Epithelial cell of prostate (primary cell): ENCODE results near the gene PGM5.

Source experiments
- DNase-seq: peaks from one replicate; pipeline ENCODE4 v3.0.0-alpha.2; 2011; ENCODE audit warnings: low read depth, low spot score
- H3K27ac ChIP-seq: fragments of 450-650 bp; 2 replicates; pipeline ENCODE4 v1.5.1; 2017; ENCODE audit warnings: mild to moderate bottlenecking

PGM5 gene

DNA sequence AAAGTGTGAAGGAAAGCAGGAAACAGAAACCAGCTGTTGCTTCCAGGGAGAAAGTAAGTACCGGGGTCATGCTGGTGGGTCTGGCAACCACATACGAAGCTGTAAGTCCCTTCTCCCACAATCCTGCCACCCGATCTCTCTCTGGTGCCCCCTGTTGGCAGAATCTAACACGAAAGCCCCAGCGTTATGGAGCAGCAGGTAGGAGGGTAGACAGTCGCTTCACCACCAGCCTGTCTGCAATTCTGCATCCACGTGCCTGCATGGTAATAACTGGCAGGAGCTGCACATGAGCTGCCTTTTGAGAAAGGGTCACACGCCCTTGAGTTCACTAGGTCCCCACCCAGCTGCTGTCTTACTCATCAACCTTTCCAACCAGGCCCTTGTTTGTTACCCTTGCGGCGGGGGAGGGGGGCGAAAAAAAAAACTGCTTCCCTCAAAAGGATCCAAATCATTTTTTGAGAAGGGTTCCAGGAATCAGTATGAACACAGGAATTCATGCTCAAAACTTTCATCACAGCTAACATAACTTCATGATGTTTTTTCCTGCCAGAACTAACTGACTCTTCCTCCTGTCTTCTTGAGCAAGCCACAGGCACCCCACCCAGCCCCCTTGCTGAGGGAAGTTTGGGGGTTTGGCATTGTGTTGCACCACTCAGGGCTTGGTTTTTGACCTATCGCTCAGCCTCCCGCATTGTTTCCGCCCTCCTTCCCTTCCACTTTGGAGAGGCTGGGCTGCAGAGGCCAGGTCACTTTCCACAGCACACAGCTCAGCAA, 203.8 kb downstream of the PGM5 start:
- DNase-seq, result no peak
- no peak overlapping the region for H3K27ac ChIP-seq

DNA sequence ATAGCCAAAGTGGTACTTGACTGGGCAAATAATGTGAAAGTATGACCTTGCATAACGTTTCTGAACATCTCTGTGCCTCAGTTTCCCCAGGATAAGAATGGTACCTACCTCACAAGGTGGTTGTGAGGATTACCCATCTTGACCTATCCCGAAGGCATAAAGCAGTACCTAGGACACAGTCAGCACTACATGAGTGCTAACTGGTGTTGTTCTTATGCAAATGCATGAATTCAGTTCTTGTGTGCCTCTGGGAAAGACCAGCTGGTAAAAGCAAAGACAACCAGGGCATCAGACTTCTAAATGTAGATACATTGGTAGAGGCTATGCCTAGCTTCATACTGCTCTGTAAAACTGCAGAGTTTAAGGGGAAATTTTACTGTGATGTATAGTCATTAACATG, 206.1 kb downstream of the PGM5 start:
- no peak overlapping the region for H3K27ac ChIP-seq
- no peak for DNase-seq

DNA sequence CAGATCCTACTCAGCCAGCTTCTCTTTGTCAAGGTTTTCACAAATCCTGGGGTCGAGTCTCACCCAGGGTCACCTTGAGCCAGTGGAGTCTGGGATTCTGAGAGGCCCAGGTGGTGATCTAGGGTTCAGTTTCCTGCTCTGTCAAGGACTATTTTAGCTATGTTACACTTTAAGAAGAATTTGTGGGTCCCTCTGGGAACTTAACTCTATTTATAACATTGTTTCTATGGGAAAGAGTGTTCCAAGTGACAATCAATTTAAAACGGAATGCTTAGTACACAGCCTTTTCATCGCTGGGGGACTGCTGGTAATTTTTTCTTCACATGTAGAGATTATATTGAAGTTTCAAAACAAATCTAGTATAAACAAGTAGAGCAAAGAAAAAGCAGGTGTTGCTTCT, 211.2 kb downstream of the PGM5 start:
- no peak for DNase-seq
- no peak overlapping the region for H3K27ac ChIP-seq

GRCh38 chr9:68574150-68574549, 217.7 kb downstream of the PGM5 start:
- H3K27ac ChIP-seq, result no peak overlapping the region
- no peak for DNase-seq

DNA sequence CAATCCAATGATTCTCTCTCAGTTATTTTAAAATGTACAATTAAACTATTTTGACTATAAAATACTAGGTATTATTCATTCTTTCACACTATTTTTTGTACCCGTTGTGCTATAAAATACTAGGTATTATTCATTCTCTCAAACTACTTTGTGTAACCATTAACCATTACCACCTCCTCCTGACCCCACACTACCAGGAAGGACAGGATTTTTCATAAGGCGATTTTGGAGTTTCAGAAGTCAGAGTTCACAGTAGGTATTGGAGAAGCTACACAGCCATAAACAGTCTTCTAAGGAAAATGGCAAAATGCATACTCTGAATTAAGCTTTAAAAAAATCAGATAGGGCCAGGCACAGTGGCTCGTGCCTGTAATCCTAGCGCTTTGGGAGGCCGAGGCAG, 219.4 kb downstream of the PGM5 start:
- DNase-seq, result no peak
- no peak overlapping the region for H3K27ac ChIP-seq

DNA sequence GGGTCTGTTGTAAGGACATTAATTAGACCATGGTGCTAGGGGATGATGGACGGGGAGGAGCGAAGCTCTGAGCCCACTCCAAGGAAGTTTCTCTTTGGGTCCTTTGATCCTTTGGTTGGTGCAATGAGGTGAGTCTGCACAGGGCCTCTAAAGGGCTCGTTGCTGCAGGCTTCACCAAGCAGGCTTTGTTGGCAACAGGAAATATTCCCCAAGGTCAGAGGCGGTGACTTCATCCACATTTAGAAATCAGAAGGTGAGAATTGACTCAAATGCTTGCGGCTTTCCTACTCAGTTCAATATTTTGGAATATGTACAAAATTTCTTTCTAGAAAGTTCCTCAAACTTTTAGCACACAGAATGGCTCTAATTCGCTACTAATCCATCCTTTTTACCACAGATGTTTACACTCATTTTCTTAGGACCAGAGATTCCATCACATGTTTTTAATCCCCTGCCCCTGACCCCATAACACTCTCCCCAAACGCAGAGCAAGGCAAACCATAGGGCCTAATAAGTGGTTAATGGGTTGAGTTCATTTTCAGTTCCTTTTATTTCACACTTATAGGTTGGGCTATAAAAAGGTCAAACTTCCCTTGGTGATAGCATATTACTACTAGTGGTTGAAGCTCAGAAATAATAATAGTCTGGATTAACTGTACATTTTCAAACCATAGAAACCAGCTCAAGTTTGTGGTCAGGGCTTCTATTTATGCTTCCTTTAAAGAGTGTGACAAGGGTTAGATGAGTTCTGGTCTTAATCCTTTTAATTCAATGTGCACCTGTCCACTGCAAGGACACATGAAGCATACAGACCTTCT, 221.6 kb downstream of the PGM5 start:
- no peak overlapping the region for H3K27ac ChIP-seq
- no peak for DNase-seq
